ENCODE data around the gene DPYD.

Gene DPYD

GRCh38 chr1:97834899-97835298 lies 85.9 kb downstream of the DPYD start:
- DNase-seq = no peak

GRCh38 chr1:97833881-97834280 lies 87.0 kb downstream of the DPYD start:
- no peak for DNase-seq

- DNase-seq = no peak
Observed at GRCh38 chr1:97832481-97832880, 88.4 kb downstream of the DPYD start.

GRCh38 chr1:97827887-97828286 lies 92.9 kb downstream of the DPYD start:
- no peak for DNase-seq

GRCh38 chr1:97826820-97827219 lies 94.0 kb downstream of the DPYD start:
- DNase-seq = no peak

GRCh38 chr1:97824624-97825023 lies 96.2 kb downstream of the DPYD start:
- DNase-seq = no peak

GRCh38 chr1:97824200-97824599 lies 96.6 kb downstream of the DPYD start:
- no peak for DNase-seq

GRCh38 chr1:97820470-97821188 lies 100.2 kb downstream of the DPYD start:
- DNase-seq = no peak

GRCh38 chr1:97816927-97817326 lies 103.9 kb downstream of the DPYD start:
- no peak for DNase-seq

- DNase-seq = no peak
Observed at GRCh38 chr1:97814804-97815203, 106.0 kb downstream of the DPYD start.

- no peak for DNase-seq
Observed at GRCh38 chr1:97814121-97814520, 106.7 kb downstream of the DPYD start.

GRCh38 chr1:97812076-97812475 lies 108.8 kb downstream of the DPYD start:
- DNase-seq = no peak

- DNase-seq = no peak
Observed at GRCh38 chr1:97806996-97807520, 113.8 kb downstream of the DPYD start.

GRCh38 chr1:97806326-97806725 lies 114.5 kb downstream of the DPYD start:
- no peak for DNase-seq

GRCh38 chr1:97805093-97805492 lies 115.7 kb downstream of the DPYD start:
- DNase-seq = no peak

- no peak for DNase-seq
Observed at GRCh38 chr1:97803026-97803425, 117.8 kb downstream of the DPYD start.

- no peak for DNase-seq
Observed at GRCh38 chr1:97802011-97802410, 118.8 kb downstream of the DPYD start.

- DNase-seq = no peak
Observed at GRCh38 chr1:97797403-97798183, 123.2 kb downstream of the DPYD start.

GRCh38 chr1:97796711-97797110 lies 124.1 kb downstream of the DPYD start:
- no peak for DNase-seq

- no peak for DNase-seq
Observed at GRCh38 chr1:97792655-97793054, 128.2 kb downstream of the DPYD start.

GRCh38 chr1:97791251-97791650 lies 129.6 kb downstream of the DPYD start:
- no peak for DNase-seq

- no peak for DNase-seq
Observed at GRCh38 chr1:97787231-97787630, 133.6 kb downstream of the DPYD start.

GRCh38 chr1:97784661-97785060 lies 136.2 kb downstream of the DPYD start:
- no peak for DNase-seq

- no peak for DNase-seq
Observed at GRCh38 chr1:97783751-97784150, 137.1 kb downstream of the DPYD start.

Measured in effector CD4-positive, alpha-beta T cell (primary cell).